ENCODE results near the gene CAPZB.

Gene CAPZB

GRCh38 chr1:19532519-19532918 lies 47.2 kb upstream of the CAPZB start:
- Histone ChIP-seq H3K9me3 (ENCODE audit: low read length) (peaks cover 7% of the 10 kb centered on the region; the same call in 1 of the 2 replicates), H3F3A (ENCODE audit: insufficient read depth, low read length) (0 out of 2 replicates have a peak, but pooled peaks cover 3% of the 10 kb centered on the region), H4K20me1 (ENCODE audit: insufficient read depth, low read length) (no peaks in the 10 kb centered on the region), H3K9me2 (ENCODE audit: low read depth, low read length) (no peaks in the 10 kb centered on the region), H3K4me3 (ENCODE audit: low read depth, low read length, poor library complexity, severe bottlenecking) (no peak overlapping the region), H3K27ac (ENCODE audit: low read depth, low read length, poor library complexity, severe bottlenecking) (no peak overlapping the region), H3K4me1 (ENCODE audit: insufficient read depth, low read length, severe bottlenecking) (no peaks in the 10 kb centered on the region), H3K27me3 (ENCODE audit: insufficient read depth, low read length) (no peaks in the 10 kb centered on the region), H2AFZ (ENCODE audit: low read length) (no peak overlapping the region), H3K4me2 (ENCODE audit: low read length) (no peak overlapping the region), H3K79me2 (ENCODE audit: insufficient read depth, low read length) (no peaks in the 10 kb centered on the region), H3K36me3 (ENCODE audit: insufficient read depth, low read length) (no peaks in the 10 kb centered on the region; the same call in 1 of the 2 replicates), H3K9ac (ENCODE audit: low read length) (no peak overlapping the region)
- no peak for TF ChIP-seq EZH2 (IDR thresholded peaks at IDR 0.05; ENCODE audit: borderline replicate concordance, low read length)

GRCh38 chr1:19529664-19530063 lies 44.3 kb upstream of the CAPZB start:
- Histone ChIP-seq H3K9me3 (ENCODE audit: low read length) (0 out of 2 replicates have a peak, but pooled peaks cover 3% of the 10 kb centered on the region), H3K9ac (ENCODE audit: low read length) (no peak overlapping the region), H3K36me3 (ENCODE audit: insufficient read depth, low read length) (no peaks in the 10 kb centered on the region; the same call in 1 of the 2 replicates), H3K4me1 (ENCODE audit: insufficient read depth, low read length, severe bottlenecking) (no peaks in the 10 kb centered on the region), H3K27me3 (ENCODE audit: insufficient read depth, low read length) (no peaks in the 10 kb centered on the region), H3K4me3 (ENCODE audit: low read depth, low read length, poor library complexity, severe bottlenecking) (no peak overlapping the region), H3K4me2 (ENCODE audit: low read length) (no peak overlapping the region), H3F3A (ENCODE audit: insufficient read depth, low read length) (0 out of 2 replicates have a peak, but pooled peaks cover 3% of the 10 kb centered on the region), H3K79me2 (ENCODE audit: insufficient read depth, low read length) (no peaks in the 10 kb centered on the region), H4K20me1 (ENCODE audit: insufficient read depth, low read length) (no peaks in the 10 kb centered on the region), H3K27ac (ENCODE audit: low read depth, low read length, poor library complexity, severe bottlenecking) (no peak overlapping the region), H3K9me2 (ENCODE audit: low read depth, low read length) (no peaks in the 10 kb centered on the region), H2AFZ (ENCODE audit: low read length) (no peak overlapping the region)
- TF ChIP-seq, protein P1, sequence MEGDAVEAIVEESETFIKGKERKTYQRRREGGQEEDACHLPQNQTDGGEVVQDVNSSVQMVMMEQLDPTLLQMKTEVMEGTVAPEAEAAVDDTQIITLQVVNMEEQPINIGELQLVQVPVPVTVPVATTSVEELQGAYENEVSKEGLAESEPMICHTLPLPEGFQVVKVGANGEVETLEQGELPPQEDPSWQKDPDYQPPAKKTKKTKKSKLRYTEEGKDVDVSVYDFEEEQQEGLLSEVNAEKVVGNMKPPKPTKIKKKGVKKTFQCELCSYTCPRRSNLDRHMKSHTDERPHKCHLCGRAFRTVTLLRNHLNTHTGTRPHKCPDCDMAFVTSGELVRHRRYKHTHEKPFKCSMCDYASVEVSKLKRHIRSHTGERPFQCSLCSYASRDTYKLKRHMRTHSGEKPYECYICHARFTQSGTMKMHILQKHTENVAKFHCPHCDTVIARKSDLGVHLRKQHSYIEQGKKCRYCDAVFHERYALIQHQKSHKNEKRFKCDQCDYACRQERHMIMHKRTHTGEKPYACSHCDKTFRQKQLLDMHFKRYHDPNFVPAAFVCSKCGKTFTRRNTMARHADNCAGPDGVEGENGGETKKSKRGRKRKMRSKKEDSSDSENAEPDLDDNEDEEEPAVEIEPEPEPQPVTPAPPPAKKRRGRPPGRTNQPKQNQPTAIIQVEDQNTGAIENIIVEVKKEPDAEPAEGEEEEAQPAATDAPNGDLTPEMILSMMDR (IDR thresholded peaks at IDR 0.05; ENCODE audit: low read length) = no peak
- TF ChIP-seq EZH2 (IDR thresholded peaks at IDR 0.05; ENCODE audit: borderline replicate concordance, low read length) = no peak

DNA sequence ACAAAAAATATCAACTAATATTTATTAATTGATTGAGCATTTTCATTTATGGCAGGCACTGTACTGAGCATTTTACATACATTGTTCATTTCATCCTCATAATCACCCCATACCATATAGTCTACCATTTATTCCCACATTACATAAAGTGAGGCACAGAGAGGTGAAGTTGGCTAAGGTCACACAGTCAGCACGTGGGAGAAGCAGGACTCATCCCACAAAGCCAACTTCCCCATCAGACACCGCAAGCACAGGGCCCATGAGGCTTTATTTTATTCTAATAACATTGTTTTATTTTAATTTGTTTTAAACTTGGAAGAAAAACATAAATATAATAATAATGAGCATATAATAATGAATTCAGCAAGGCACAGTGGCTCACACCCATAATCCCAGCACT lies 43.1 kb upstream of the CAPZB start:
- no peak for TF ChIP-seq EZH2 (IDR thresholded peaks at IDR 0.05; ENCODE audit: borderline replicate concordance, low read length)
- TF ChIP-seq, protein P1 (IDR thresholded peaks at IDR 0.05; ENCODE audit: low read length) = no peak
- H3K9ac ChIP-seq (ENCODE audit: low read length) = no peak overlapping the region
- no peaks in the 10 kb centered on the region for H3K4me1 ChIP-seq (ENCODE audit: insufficient read depth, low read length, severe bottlenecking)
- 0 out of 2 replicates have a peak, but pooled peaks cover 3% of the 10 kb centered on the region for H3F3A ChIP-seq (ENCODE audit: insufficient read depth, low read length)
- H2AFZ ChIP-seq (ENCODE audit: low read length) = no peak overlapping the region
- no peaks in the 10 kb centered on the region; the same call in 1 of the 2 replicates for H3K36me3 ChIP-seq (ENCODE audit: insufficient read depth, low read length)
- no peaks in the 10 kb centered on the region for H3K27me3 ChIP-seq (ENCODE audit: insufficient read depth, low read length)
- H3K9me2 ChIP-seq (ENCODE audit: low read depth, low read length) = no peaks in the 10 kb centered on the region
- H3K4me2 ChIP-seq (ENCODE audit: low read length) = no peak overlapping the region
- H3K27ac ChIP-seq (ENCODE audit: low read depth, low read length, poor library complexity, severe bottlenecking) = no peak overlapping the region
- no peaks in the 10 kb centered on the region for H3K79me2 ChIP-seq (ENCODE audit: insufficient read depth, low read length)
- H4K20me1 ChIP-seq (ENCODE audit: insufficient read depth, low read length) = no peaks in the 10 kb centered on the region
- H3K9me3 ChIP-seq (ENCODE audit: low read length) = 0 out of 2 replicates have a peak, but pooled peaks cover 3% of the 10 kb centered on the region
- H3K4me3 ChIP-seq (ENCODE audit: low read depth, low read length, poor library complexity, severe bottlenecking) = no peak overlapping the region

All from OCI-LY1 (cell line).